Measurements from ENCODE around the gene TLE2.
"Not testable (repeated sequence)": the region's sequence is repeated elsewhere in the genome, so short reads cannot be mapped to it uniquely, and the experiment has no call there.

The TLE2 gene

DNA sequence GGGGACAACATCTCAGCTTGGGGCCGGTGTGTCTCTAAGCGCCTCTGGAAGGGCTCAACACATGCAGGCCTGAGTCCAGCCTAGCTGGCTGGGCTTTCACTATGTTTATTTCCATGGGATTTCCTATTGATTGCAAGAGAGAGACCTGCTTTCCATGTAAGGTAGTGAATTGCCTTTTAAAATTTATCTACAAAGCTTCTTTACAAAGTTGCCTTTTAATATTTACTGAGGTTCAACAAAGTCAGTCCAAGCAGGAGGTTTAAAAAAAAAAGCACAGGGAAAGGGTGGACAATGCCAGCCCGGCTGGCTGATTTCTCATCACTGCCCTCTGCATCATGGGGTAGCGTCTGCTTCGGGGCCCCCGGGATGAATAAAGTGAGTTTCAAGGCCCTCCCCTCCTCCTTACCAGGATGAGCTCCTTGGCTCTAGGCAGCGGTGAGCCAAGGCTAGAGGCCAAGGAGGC is 15.8 kb downstream of the TLE2 start:
- H3K4me3 ChIP-seq (ENCODE audit: low read depth, low read length) = no peak overlapping the region
- TF ChIP-seq, protein P1, sequence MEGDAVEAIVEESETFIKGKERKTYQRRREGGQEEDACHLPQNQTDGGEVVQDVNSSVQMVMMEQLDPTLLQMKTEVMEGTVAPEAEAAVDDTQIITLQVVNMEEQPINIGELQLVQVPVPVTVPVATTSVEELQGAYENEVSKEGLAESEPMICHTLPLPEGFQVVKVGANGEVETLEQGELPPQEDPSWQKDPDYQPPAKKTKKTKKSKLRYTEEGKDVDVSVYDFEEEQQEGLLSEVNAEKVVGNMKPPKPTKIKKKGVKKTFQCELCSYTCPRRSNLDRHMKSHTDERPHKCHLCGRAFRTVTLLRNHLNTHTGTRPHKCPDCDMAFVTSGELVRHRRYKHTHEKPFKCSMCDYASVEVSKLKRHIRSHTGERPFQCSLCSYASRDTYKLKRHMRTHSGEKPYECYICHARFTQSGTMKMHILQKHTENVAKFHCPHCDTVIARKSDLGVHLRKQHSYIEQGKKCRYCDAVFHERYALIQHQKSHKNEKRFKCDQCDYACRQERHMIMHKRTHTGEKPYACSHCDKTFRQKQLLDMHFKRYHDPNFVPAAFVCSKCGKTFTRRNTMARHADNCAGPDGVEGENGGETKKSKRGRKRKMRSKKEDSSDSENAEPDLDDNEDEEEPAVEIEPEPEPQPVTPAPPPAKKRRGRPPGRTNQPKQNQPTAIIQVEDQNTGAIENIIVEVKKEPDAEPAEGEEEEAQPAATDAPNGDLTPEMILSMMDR (IDR thresholded peaks at IDR 0.05; ENCODE audit: low read depth, low read length) = no peak
- no peak for DNase-seq (ENCODE audit: low read depth, low spot score)
- in situ Hi-C loops (cut with HindIII; ENCODE audit: low sequenced_read_pairs) = no loop called here

DNA sequence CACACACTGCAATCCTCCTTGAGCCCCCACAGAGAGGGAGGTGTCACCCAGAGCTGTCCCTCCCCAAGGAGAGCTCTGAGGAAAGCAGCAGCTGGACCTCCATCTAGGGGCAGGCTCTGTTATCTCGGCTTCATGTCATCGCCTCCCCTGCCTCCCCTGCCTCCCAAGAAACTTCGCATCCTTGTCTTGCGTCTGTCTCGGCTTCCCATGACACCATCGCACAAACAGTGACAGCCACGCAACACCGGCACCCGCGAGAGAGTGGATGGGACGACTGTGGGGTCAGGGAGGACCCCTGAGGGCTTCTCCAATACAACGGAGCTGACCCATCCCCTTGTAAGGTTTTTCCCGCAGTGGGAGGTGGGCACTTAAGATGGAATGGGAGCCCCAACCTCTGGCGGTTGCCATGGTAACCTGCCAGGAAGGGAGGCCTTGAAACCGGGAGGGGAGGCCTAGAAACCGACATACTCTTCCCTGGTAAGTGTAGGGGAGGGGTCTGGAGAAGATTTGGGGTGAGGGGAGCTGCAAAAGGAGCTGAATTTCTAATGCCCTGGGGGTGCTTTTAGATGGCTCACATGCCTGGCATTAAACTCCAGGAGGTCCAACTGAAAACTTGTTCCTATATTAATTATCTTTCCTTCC is 16.3 kb downstream of the TLE2 start:
- DNase-seq (ENCODE audit: low read depth, low spot score) = no peak
- no peak overlapping the region for H3K4me3 ChIP-seq (ENCODE audit: low read depth, low read length)
- TF ChIP-seq, protein P1 (IDR thresholded peaks at IDR 0.05; ENCODE audit: low read depth, low read length) = no peak
- in situ Hi-C loops (cut with HindIII; ENCODE audit: low sequenced_read_pairs) = no loop called here

DNA sequence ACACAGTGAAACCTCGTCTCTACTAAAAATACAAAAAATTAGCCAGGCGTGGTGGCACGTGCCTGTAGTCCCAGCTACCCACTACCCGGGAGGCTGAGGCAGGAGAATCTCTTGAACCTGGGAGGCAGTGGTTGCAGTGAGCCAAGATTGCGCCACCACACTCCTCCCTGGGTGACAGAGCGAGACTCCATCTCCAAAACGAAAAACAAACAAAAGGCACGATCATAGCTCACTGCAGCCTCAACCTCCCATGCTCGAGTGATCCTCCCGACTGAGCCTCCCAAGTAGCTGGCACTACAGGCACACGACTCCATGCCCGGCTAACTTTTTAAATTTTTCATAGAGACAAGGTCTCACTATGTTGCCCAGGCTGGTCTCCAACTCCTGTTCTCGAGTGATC is 17.0 kb downstream of the TLE2 start:
- in situ Hi-C loops (cut with HindIII; ENCODE audit: low sequenced_read_pairs); DNase-seq (ENCODE audit: low read depth, low spot score); H3K4me3 ChIP-seq (ENCODE audit: low read depth, low read length): not testable (repeated sequence)

DNA sequence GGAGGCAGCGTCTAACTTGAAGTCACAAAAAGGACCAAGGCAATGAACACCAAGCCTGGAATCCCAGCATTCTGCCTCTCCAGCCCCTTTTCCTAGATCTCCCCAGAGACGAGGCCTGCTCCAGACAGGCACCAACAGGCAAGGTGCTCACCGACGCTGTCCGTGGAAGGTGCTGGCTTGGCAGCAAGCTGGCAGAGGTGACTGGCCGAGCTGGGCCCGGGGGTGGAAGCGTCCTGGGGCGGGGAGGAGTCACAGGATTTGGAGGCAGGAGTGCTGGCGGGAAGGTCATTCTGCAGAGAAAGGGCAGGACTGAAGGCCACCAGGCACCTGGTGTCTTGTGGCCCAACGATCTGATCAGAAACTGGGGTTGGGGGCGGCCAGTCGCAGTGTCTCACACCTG is 18.2 kb downstream of the TLE2 start:
- DNase-seq (ENCODE audit: low read depth, low spot score) = no peak
- H3K4me3 ChIP-seq (ENCODE audit: low read depth, low read length) = no peak overlapping the region
- in situ Hi-C loops (cut with HindIII; ENCODE audit: low sequenced_read_pairs) = no loop called here
- TF ChIP-seq, protein P1 (IDR thresholded peaks at IDR 0.05; ENCODE audit: low read depth, low read length) = no peak

DNA sequence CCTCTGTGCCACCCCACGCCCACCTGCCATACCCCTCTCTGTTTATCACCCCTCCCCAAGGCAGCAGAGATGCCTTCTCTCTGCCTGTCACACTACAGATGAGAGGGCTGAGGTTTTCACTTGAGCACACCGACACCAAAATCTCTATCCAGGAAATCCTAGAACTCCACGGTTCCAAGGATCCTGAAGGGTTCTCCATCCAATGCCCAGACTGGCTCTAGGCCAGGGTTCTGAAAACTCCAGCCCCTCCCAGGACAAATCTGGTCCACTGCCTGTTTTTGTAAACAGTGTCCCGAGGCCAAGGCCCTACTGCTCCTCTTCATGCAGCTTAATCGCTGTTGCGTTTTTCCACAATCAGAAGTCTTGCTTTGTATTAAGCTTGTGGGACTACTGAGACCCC is 20.1 kb downstream of the TLE2 start:
- H3K4me3 ChIP-seq (ENCODE audit: low read depth, low read length) = no peak overlapping the region
- in situ Hi-C loops (cut with HindIII; ENCODE audit: low sequenced_read_pairs) = no loop called here
- TF ChIP-seq, protein P1 (IDR thresholded peaks at IDR 0.05; ENCODE audit: low read depth, low read length) = no peak
- DNase-seq (ENCODE audit: low read depth, low spot score) = no peak

DNA sequence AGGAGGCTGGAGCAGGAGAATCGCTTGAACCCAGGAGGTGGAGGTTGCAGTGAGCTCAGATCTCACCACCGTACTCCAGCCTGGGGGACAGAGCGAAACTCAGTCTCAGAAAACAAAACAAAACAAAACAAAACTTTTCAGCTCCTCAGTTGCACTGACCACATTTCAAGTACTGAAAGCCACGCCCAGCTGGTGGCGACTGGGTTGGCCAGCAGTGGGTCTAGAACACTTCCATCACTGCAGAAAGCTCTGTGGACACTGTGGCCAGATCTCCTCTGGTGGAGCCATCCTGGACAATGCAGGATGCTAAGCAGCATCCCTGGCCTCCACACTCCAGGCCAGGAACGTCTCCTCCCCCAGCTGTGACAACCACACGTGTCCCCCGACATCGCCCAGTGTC is 21.1 kb downstream of the TLE2 start:
- TF ChIP-seq, protein P1 (IDR thresholded peaks at IDR 0.05; ENCODE audit: low read depth, low read length) = no peak
- in situ Hi-C loops (cut with HindIII; ENCODE audit: low sequenced_read_pairs) = no loop called here
- DNase-seq (ENCODE audit: low read depth, low spot score) = no peak
- H3K4me3 ChIP-seq (ENCODE audit: low read depth, low read length) = no peak overlapping the region

DNA sequence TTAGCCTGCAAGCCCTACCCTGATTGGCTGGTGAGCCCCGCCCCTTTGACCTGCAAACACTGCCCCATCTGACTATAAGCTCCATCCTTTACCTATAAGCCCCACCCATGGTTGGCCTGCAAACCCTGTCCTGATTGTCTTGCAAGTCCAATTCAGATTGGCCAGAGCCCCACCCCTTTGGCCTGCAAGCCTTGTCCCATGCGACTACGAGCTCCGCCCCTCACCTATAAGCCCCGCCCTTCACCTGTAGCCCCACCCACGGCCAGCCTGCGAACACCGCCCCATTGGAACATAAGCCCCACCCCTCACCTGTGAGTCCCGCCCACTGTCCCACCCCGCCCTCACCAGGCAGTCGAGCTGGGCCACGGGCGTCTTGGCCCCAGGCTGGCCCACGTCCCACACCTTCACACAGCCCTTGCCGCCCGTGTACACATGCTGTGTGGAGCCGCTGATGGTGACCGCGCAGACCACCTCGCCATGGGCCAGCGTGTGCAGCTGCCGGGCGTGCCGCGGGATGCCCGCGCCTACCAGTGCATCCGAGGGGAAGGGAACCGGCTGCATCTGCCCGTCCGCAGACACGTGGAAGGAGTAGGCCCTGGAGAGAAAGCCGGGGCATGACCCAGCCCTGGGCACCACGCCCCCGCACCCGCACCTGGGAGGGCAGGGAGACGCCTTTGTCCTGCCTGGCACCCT is 22.9 kb downstream of the TLE2 start:
- in situ Hi-C loops (cut with HindIII; ENCODE audit: low sequenced_read_pairs) = no loop called here
- TF ChIP-seq, protein P1 (IDR thresholded peaks at IDR 0.05; ENCODE audit: low read depth, low read length) = no peak
- no peak for DNase-seq (ENCODE audit: low read depth, low spot score)
- no peak overlapping the region for H3K4me3 ChIP-seq (ENCODE audit: low read depth, low read length)

All from astrocyte of the spinal cord (primary cell).